Renal cortical epithelial cell (primary cell): ENCODE data around the gene MYH6. TPM values are rescaled to one million over a fixed set of nuclear protein-coding genes. Genes with fewer than 3 reads are reported as not detected.
"Not testable (repeated sequence)": the region's sequence is repeated elsewhere in the genome, so short reads cannot be mapped to it uniquely, and the experiment has no call there.

Source experiments
- DNase-seq: peaks from one replicate; pipeline ENCODE4 v3.0.0-alpha.2; 2011; ENCODE audit warnings: low read depth
- total RNA-seq: library from RNA; depleted of rRNA; stranded (reverse); fragments of >200 nt; gene quantifications from 2 replicates; pipeline ENCODE4 v1.2.3, GENCODE V29; 2014

The MYH6 gene
- total RNA-seq, 1 donor from 2014 or later, result not detected

DNA sequence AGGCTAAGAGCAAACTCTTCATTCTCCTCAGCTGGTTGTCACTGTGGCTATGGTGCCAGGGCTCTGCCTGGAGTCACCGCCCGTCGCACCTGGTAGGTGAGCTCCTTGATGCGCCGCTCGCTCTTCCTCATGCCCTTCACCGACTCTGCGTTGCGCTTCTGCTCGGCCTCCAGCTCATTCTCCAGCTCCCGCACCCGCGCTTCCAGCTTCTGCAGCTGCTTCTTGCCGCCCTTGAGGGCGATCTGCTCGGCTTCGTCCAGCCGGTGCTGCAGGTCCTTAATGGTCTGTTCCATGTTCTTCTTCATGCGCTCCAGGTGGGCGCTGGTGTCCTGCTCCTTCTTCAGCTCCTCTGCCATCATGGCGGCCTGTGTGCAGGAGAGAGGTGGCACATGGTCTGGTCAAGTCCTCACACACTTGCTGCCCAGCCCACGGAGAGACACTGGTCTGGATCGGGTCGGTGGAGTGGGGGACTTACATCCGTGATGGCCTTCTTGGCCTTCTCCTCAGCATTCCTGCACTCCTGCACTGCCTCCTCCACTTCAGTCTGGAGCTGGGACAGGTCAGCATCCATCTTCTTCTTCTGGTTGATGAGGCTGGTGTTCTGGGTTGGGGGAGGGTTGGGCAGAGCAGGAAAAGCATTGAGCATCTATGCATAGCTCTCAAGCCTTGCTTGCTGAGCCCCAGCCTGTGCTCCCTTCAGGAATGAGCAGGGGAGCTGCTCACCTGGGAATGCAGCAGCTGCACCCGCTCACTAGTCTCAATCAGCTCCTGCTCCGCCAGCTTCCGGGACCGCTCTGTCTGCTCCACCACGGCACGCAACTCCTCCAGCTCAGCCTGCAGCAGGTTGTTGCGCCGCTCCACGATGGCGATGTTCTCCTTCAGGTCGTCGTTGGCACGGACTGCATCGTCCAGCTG lies 7.1 kb upstream of the MYH6 start:
- DNase-seq, result no peak

DNA sequence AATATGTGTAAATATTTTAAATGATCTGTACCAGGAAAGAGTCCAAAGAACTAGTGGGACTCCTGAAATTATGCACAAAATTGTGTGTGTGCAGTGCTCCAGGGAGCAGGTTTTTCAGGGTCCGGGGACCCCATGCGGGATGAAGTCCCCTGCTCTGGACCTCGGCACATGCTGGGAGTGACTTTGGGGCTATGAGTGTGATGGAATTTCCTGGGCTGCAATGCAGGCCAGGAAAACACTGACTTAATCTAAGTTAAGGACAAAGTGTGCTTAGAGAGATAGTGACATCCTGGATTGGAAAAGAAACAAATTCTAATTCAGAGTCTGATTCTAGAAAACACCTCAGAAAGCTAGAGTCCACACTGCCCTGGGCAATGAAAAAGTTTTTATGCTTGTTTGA lies 6.2 kb upstream of the MYH6 start:
- no peak for DNase-seq

DNA sequence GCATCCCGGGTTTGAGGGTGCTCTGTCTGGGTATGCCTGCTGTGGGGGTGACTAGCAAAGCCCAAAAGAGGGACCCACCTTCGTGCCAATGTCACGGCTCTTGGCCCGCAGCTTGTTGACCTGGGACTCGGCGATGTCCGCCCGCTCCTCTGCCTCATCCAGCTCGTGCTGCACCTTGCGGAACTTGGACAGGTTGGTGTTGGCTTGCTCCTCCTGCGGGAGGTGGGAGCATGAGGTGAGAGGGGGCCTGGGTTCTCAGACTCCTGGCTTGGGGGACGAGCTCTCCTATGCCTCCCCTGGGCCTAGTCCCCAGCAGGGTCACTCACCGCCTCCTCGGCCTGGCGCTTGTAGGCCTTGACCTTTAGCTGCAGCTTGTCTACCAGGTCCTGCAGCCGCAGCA lies 5.6 kb upstream of the MYH6 start:
- no peak for DNase-seq

DNA sequence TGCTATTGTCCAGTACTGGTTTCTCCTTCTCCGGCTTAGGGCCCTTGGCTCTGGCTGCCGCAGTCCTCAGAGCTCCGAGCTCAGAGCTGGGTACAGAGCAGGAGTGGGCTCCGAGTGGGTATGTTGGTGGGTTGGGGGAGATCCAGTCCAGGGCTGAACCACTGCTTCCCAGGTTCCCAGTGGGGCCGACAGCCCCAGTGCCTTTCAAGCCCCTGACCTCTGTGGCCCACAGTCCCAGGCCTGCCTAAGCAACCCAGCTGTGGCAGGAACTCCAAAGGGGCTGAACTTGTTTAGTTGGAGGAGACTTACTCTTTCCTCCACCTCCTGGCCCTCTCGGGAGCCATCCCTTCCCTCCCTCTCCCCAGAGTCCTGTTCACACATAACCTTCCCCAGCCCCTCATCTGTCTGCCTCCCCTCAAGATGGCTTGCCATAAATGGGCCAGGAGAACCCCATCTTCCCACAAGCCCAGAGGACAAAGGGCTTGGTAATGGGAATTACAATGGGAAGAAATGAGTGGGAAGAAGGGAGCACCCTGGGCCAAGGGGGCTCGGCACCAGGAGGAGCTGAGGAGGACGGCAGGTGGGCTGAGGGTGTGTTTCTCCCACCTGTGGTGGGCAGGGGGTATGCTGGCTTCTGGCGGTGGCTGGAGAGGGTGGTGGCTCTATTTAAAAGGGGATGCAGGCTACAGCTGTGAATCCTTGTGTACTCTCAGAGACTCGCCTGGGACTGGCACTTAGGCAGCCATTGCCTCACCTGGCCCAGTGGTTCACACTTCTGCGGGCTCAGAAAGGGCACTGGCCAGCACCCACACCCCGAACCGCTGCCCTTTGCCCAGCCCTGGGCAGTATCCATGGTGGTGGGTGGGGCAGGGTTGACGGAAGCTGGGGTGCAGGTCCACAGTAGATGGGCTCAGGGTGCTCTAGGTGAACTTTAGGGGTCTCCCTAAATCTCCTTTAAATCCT lies 3.8 kb upstream of the MYH6 start:
- no peak for DNase-seq

DNA sequence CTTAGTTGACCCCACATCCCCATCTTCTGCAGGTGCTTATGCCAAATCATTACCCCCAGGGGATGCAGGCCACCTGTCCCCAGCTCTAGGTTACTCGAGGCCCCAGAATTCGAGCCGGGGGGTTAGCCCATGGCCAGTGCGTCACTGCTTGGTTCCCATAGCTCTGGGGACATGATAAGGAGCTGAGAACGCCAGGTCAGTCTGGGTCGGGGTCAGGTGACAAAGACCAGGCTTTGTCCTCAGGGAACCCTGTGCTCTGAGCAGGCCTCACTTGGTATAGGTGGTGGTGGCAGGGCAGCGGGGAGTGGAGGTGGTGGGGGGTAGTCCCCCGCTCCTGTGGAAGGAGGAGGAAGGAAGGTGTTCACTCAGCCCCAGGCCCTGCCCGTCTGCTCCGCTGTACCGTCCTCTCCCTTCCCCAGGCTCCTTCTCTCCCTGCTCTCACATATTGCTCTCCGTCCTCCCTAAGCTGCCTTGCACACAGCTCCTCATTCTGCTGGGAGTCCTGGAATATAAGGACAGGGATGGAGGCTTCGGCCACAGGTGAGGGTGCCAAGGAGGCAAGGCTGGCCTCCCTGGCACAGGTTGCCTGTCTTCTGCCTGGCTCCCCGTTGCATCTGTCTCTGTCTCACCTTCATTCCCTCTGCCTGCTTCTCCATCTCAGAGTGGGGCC lies 2.0 kb upstream of the MYH6 start:
- DNase-seq, result no peak

DNA sequence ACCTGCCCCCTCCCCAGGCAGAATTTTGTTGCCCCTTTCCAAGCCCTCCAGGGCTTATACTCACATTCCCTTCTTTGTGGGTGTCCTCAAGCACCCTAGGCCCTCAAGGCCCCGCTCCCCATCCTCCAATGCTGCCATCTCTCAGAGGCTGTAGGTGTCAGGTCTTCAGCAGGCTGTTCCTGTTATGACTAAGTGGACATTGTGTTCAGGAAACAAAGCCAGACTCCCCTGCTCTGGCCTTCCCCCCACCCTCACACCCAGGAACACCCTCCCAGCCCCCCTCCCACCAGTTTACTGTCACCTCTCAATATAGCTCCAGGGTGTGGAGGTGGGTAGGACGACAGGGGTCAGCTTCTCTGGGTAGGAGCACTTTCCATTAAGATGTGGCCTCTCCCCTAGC lies 1.4 kb upstream of the MYH6 start:
- DNase-seq, result no peak

DNA sequence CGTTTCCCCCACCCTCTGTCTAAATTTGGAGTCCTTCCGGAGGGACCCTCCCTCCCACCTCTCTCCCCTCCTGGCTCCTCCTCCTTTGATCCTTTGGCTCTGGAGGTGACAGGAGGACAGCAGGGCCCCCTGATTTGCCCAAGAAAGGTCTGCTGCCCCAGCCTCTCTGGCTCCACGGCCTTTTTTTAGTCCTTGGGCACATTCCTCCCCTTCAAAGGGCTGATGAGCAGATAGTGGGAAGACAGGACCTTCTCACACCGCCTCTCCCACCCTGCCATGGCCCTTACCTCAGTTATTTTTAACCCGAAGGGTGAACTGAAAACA lies 196 bp upstream of the MYH6 start:
- no peak for DNase-seq

DNA sequence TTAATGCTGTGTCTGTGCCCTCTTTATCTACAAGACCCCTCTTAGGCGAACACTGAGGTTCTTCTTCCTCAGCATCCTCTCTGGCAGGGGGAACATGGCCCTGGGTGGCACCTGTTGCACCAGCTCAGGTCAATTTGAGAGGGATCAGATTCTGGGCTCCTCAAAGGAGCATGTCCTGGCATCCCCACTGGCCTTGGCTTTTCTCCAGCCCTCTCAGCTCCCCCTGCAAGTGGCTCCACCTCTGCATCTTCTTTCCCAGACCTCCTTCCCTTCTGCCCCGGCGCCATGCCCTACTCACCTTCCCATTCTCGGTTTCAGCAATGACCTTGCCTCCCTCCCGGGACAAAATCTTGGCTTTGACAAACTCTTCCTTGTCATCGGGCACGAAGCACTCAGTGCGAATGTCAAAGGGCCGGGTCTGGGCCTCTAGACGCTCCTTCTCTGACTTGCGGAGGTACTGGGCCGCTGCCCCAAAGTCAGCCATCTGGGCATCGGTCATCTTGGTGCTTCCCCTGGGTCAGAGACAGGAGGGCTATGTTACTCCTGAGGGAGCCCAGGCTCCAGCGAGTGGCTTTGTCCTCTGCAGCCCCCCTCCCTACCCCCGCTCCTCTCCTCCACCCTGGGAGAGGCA lies 1.2 kb downstream of the MYH6 start:
- DNase-seq, result no peak

DNA sequence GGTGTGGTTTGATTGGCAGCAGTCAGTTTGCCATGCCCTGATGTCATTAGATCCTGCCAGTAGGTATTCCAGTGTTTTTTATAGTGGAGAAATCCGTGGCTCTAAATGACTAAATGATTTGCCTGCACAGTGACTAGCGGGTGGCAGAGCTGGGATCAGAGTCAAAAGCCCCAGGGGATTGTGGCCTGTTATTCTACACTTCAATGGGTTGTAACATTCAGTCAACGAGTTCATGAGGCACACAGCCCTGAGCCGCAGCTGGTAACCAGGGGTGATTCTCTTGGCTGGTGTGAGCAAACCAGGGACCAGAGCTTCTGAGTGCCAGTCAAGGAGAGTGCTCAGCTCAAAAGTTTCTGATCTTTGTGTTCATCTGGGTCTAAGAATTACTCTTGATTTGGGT lies 1.8 kb downstream of the MYH6 start:
- DNase-seq, result peak; percentile 26

DNA sequence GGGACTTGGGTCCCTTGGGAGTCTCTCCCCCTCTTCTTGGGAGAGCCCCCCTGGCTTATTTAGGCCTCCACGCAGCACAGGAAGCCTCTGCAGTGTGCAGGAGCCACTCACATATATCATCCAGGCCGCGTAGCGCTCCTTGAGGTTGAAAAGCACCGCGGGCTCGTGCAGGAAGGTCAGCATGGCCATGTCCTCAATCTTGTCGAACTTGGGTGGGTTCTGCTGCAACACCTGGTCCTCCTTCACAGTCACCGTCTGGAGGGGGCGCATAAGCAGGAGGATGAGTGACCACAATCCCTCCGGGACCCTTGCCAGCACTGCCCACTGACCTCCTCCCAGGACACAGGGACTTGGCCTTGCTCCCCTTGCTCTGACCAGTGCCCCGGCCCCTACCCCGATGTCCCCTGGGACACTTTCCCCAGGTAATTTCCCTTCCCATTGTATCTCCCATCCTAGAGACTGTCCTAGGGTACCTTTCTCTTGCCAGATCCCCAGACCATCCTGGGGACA lies 2.5 kb downstream of the MYH6 start:
- no peak for DNase-seq

DNA sequence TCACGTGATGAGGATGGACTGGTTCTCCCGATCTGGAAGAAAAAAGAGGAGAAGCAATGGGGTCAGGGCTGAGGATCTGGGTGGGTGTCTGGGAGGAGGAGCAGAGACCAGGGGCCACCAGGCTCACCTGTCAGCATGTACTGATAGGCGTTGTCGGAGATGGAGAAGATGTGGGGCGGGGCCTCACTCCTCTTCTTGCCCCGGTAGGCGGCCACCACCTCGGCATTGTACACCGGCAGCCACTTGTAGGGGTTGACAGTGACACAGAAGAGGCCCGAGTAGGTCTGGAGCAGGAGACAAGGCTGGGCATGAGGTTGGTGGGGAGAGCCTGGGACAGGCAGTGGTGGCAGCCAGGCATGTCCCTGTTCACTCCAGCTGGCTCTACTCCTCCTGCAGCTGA lies 3.0 kb downstream of the MYH6 start:
- no peak for DNase-seq

DNA sequence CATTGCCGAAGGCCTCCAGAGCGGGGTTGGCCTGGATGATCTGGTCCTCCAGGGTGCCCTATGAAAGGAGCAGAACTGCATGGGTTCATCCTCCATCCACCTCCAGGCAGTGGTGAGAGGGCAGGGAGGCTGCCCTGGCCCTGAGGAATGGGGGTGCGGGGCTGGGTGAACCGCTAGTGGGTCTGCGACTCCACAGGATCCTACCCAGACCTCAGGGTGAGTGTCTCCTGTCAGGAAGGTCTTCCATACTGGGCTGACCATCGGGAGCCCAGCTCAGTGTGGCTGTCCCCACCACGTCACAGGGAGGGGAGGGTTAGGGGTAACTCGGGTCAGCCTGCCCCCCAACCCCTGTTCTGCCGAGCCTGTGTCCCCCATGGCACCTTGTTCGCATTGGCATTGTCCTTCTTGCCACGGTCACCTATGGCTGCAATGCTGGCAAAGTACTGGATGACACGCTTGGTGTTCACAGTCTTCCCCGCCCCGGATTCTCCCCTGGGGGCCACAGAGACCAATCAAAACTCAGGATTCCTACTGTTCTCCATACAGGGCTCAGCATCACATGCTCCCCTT lies 3.7 kb downstream of the MYH6 start:
- DNase-seq, result no peak

DNA sequence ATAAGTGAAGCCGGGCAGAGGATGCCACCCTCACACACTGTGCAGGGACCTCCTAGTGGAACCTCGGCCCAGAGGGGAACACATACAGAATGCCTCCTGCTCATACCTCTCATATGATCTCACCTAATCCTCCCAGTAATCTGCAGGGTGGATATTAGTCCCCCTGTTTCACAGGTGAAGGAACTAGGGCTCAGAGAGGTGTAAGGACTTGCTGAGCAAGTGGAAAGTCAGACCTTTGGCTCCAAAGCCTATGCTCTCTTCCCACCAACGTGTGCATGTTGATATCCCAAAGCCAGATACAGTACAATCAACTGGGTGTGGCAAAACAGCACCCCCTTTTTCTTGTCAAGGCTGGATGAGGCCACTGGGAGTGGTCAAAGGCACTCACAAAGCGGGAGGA lies 4.2 kb downstream of the MYH6 start:
- no peak for DNase-seq

DNA sequence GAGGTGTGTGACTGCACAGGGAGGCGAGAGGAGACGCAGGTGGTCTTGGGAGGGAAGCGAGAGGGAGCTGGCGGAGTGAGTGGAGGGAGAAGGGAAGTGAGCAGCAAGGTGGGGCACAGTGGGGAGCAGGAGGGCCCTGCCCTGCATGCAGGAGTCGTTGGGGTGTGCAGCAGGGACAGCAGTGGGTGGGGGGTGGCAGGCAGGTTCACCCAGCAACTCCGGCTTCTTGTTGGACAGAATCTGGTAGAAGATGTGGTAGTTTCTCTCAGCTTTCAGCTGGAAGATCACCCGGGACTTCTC lies 5.0 kb downstream of the MYH6 start:
- no peak for DNase-seq

DNA sequence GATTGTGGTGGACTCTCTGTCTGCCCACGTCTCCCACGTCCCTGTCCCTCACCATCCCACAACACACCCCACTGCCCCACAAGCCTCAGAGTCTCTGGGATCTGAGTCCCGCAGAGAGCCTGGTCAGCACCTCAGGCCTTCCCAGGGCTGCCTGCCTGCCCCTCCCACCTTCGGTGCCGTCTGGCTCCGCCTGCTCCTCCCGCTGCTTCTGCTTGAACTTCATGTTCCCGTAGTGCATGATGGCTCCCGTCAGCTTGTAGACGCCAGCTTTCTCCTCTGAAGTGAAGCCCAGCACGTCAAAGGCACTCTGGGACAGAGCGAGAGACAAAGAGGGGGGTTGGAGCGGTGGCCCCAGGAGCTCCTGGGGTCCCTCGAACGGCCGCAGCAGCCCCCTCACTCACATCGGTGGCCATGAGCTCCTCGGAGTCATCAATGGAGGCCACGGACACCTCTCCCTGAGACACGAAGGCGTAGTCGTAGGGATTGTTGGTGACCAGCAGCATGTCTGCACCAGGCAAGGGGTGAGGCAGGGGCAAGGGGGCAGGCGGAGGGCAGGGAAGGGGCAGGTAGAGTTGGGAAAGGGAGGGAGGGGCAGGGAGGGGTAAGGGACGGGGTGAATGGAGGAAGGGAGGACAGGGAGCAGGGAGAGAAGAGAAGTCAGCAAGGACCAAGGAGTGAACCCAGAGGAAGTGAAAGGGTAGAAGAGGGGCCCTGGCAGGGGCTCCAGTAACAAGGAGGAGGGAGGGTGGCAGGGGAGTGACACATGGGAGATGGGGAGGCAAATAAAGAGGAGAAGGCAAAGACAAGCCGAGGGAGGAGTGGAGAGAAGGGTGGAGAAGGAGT lies 5.6 kb downstream of the MYH6 start:
- DNase-seq, result no peak

DNA sequence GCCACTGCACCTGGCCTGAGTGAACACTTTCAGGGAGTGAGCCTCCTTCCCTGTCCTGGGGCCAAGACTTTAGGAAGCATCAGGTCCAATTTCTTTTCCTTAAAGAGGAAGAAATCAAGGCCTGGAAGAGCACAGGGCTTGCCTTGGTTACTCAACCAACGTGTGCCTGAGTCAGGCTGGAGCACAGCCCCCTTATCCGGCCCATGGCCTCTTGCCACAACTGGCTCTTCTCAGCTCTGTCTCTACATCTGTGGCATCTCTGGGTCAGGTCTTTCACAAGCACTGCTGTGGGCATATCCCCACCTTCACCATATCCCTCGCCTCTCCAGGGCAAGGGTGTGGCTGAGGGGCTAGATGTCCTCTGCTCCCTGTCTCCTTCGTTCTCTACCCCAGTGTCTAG lies 6.8 kb downstream of the MYH6 start:
- no peak for DNase-seq

DNA sequence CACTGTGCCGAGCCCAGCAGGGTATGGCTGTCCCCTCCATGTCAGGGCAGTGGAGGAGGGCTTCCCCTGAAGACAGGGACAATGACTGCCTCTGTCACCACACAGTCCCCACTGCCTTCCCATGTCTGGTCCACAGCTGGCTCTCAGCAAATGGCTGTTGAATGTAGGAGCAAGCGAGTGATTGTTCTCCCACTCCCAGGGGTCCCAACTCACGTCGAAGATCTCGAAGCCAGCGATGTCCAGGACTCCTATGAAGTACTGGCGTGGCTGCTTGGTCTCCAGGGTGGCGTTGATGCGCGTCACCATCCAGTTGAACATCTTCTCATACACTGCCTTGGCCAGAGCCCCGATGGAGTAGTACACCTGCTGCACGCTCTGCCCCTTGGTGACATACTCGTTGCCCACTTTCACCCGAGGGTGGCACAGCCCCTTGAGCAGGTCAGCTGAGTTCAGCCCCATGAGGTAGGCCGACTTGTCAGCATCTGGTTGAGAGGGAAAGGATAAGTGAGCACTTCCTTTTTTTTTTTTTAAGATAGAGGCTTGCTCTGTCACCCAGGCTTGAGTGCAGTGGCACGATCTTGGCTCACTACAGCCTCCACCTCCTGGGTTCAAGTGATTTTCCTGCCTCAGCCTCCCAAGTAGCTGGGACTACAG lies 7.5 kb downstream of the MYH6 start:
- not testable (repeated sequence) for DNase-seq

DNA sequence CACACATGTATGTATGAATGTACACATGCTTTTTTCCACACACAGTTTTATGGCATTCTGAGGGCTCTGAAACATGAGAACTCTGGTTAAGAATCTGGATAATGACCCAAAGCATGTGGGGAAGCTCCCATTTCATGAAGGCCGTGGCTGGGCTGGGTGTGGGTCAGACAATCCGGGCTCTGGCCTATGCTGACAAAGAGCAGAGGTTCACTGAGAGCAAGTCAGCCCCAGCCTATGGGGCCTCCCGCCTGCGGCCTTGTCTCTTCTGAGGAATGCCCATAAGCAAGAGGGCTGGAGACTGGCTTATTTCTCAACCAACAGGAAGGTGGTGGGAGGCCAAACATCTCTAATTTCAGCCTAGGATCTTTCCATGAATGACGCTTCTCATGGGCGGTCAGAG lies 8.5 kb downstream of the MYH6 start:
- DNase-seq, result no peak

DNA sequence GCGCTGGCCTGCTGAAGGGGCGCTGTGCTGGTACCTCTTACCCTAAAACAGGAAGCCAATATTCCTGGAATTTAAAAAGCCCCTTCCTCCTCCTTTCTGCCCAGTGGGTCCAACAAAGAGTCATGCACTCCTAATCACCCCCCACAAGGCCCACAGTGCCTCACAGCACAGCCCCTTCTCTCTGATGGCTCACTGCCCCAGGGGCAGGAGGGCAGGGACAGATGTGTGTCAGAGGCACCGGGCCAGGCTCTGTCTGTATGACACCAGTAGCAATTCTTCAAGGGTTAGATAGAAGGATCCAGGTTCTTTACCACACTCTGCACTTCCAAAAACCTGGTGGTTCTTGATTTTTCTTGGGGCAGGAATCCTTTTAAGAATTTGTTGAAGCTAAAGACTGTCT lies 8.9 kb downstream of the MYH6 start:
- no peak for DNase-seq

DNA sequence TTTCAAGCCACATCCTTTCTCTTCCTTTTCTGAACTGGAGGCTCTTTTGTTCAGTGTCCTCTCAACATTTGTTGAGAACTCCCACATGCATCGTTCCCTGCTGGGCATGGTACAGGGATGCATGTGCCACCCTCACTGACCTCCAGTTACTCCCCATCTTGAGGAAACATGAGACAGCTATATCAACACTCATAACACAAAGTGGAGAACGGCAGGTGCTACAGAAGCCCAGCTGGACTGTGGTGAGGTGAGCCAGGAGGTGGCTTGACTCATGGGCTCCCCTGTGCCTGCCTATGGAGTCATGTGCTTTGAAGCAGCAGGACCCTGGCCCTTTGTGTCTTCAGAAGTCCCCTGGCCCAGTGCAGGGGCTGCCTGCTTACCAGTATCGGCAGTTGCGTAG lies 9.7 kb downstream of the MYH6 start:
- DNase-seq, result no peak
